SH-SY5Y (cell line): Measurements from ENCODE around the gene ZNF618.

Source experiments
- GATA2 ChIP-seq: IDR thresholded peaks from 2 replicates; pipeline ENCODE4 v1.6.1; 2011; ENCODE audit warnings: mild to moderate bottlenecking, low read depth, low read length
- GATA3 ChIP-seq: IDR thresholded peaks from 2 replicates; pipeline ENCODE4 v1.6.1; 2011; ENCODE audit warnings: low read depth, mild to moderate bottlenecking, low read length, moderate library complexity

- no peak for TF ChIP-seq GATA2
- no peak for TF ChIP-seq GATA3
These were observed 158.6 kb downstream of the ZNF618 start for GRCh38 chr9:114034661-114035062.
